Thymus (tissue), 11 donors: ENCODE measurements around the gene MTA3. TPM values are rescaled to one million over a fixed set of nuclear protein-coding genes. Genes with fewer than 3 reads are reported as not detected.

ENCODE experiments used
- DNase-seq, 9 donors: peaks; one replicate each; pipeline ENCODE4 v3.0.0-alpha.2; 2013; ENCODE audit warnings: low spot score in 9 of 9, low read depth in 6 of 9, missing footprints in 1 of 9
- H3K27ac ChIP-seq, 2 donors: one replicate each; pipeline ENCODE4 v1.5.1; 2013; ENCODE audit warnings: control low read depth in 1 of 2, low read depth in 1 of 2, low read length in 1 of 2, mild to moderate bottlenecking in 1 of 2, moderate library complexity in 1 of 2
- H3K27me3 ChIP-seq, 2 donors: one replicate each; pipeline ENCODE4 v1.5.1; 2013; ENCODE audit warnings: low read length in 1 of 2; ENCODE audit not compliant: control insufficient read depth in 2 of 2, insufficient read depth in 1 of 2
- H3K36me3 ChIP-seq, 2 donors: one replicate each; pipeline ENCODE4 v1.5.1; 2013; ENCODE audit warnings: low read length in 1 of 2, mild to moderate bottlenecking in 1 of 2, moderate library complexity in 1 of 2; ENCODE audit not compliant: control insufficient read depth in 2 of 2, insufficient read depth in 2 of 2
- H3K4me1 ChIP-seq, 2 donors: one replicate each; pipeline ENCODE4 v1.5.1; 2013; ENCODE audit warnings: low read length in 2 of 2; ENCODE audit not compliant: control insufficient read depth in 2 of 2, insufficient read depth in 2 of 2
- H3K4me3 ChIP-seq, 2 donors: one replicate each; pipeline ENCODE4 v1.5.1; 2013; ENCODE audit warnings: low read length in 2 of 2, control low read depth in 1 of 2, mild to moderate bottlenecking in 1 of 2
- H3K9me3 ChIP-seq, 2 donors: one replicate each; pipeline ENCODE4 v1.5.1; 2013; ENCODE audit warnings: low read length in 1 of 2, mild to moderate bottlenecking in 1 of 2; ENCODE audit not compliant: control insufficient read depth in 2 of 2, insufficient read depth in 1 of 2
- WGBS: extraction: QIAGEN DNeasy Blood & Tissue Kit; methylation state at CpG from one replicate; pipeline ENCODE4 v1.1.7; 2013; 5-methylcytosine and 5-hydroxymethylcytosine counted together
- polyA plus RNA-seq: library from polyadenylated mRNA; stranded (reverse); fragments of 200-250 nt; gene quantifications from one replicate; pipeline ENCODE4 v1.2.3, GENCODE V29; 2013
- total RNA-seq: library from RNA; stranded (reverse); fragments of 120-200 nt; gene quantifications from one replicate; pipeline ENCODE4 v1.2.4, GENCODE V29; 2013
- donor health status: healthy.

MTA3 gene
- total and polyA plus RNA-seq, 2 donors = 64.9 to 77.4 TPM

DNA sequence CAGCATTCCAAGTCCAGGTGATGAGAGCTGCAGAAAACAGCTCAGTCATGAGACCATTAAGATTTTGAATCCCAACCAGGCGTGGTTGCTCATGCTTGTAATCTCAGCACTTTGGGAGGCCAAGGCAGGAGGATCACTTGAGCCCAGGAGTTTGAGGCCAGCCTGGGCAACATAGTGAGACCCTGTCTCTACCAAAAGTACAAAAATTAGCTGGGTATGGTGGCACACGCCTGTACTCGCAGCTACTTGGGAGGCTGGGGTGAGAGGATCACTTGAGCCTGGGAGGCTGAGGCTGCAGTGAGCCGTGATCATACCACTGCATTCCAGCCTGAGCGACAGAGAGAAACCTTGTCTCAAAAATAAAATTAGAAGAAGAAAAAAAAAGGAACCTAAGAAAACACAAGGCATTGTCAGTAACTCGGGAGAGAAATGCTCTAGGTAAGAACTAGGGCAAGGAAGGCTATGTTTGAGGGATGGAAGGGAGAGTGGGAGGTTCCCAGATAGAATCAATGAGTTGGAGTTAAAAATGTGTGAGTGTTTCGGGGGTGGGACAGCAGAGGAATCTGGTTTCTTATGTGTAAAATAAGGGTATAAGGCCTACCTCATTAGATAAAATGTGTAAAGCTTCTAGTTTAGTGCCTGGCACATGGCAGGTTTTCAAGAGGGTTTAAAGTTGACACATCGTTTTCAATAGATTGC is 23.3 kb upstream of the MTA3 start:
- no peak overlapping the region for H3K27ac ChIP-seq
- no peak for DNase-seq
- no peaks in the 10 kb centered on the region for H3K9me3 ChIP-seq
- no peak overlapping the region for H3K4me3 ChIP-seq
- H3K4me1 ChIP-seq = peaks cover 9 to 15% of the 10 kb centered on the region in 2 donors
- no peaks in the 10 kb centered on the region for H3K27me3 ChIP-seq
- 96% methylated on average over 8 of the region's 8 CpGs for WGBS
- H3K36me3 ChIP-seq = no peaks in the 10 kb centered on the region

DNA sequence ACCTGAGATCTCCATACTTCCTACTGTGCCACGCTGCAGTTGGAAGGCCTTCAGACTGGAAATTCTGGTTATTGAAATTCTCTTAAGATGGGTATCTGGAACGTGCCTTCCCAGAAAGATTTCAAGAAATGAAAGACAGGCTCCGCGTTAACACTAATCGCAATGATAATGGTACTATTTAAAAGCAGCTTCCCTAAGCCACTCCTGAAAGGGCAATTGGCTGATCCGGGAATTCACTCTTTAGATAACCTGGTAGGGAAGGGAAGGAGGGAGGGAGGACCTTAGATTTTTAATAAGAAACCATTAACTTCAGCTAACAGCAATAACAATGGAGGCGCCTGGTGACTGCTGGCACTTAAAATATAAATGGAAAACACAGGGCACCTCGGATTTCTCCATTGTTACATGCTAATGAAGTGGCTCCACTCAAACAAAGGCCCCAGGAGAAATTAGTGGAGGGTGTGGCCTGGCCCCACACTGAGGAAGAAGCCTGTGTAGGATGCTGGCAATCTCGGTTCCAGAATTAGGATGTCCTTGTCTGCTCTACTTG is 22.5 kb upstream of the MTA3 start:
- Histone ChIP-seq H3K4me3 (no peak overlapping the region), H3K27me3 (no peaks in the 10 kb centered on the region), H3K9me3 (no peaks in the 10 kb centered on the region), H3K27ac (no peak overlapping the region), H3K36me3 (no peaks in the 10 kb centered on the region), H3K4me1 (peaks cover 9 to 15% of the 10 kb centered on the region in 2 donors)
- no peak for DNase-seq
- WGBS = 93% methylated on average over 9 of the region's 9 CpGs

DNA sequence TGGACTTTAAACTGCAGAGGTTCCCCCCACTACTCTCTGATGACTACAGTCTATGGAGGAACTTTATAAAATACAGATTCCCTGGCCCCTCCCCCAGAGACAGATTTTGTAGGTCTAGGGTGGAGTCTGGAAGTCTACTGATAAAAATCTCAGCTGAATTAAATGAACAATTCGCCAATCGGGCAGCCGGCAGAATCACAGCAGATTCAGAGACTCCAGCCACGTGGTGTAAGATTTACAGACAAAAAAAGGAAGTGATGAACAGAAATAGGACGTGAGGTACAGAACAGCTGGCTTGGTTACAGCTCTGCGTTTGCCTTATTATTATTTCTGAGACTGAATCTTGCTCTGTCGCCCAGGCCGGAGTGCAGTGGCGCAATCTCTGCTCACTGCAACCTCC is 21.4 kb upstream of the MTA3 start:
- Histone ChIP-seq H3K36me3 (no peaks in the 10 kb centered on the region), H3K27ac (no peak overlapping the region), H3K4me1 (peaks cover 9 to 25% of the 10 kb centered on the region in 2 donors), H3K4me3 (no peak overlapping the region), H3K9me3 (no peaks in the 10 kb centered on the region), H3K27me3 (no peaks in the 10 kb centered on the region)
- 29% methylated on average over 9 of the region's 9 CpGs for WGBS
- peak in 1 of 9 donors; percentile 46 for DNase-seq

DNA sequence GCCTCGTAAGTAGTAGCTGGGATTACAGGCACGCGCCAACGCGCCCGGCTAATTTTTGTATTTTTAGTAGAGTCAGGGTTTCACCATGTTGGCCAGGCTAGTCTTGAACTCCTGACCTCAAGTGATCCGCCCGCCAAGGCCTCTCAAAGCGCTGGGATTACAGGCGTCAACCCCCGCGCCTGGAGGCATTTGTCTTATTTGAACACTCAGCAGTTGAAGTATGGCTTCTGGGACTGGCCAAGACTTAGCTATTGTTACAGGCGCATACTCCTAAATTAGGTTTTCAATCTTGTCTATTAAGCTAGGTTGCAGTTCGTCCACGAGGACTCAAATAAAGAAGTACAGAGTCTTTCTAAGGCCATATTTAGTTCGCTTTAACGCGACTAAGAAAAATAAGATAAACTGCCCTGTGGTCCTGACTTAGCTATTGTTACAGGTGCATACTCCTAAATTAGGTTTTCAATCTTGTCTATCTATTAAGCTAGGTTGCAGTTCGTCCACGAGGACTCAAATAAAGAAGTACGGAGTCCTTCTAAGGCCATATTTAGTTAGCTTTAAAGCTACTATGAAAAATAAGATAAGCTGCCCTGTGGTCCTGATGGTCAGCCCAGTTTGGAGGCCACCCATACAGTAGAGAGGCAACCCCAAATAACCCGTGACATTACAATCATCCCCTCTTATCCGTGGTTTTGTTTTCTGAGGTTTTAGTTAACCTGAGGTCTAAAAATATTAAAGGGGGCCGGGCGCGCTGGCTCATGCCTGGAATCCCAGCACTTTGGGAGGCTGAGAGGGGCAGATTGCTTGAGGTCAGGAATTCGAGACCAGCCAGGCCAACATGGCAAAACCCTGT is 20.8 kb upstream of the MTA3 start:
- Histone ChIP-seq H3K4me3 (no peak overlapping the region), H3K4me1 (peaks cover 9 to 26% of the 10 kb centered on the region in 2 donors), H3K27ac (no peak overlapping the region), H3K9me3 (no peaks in the 10 kb centered on the region), H3K27me3 (no peaks in the 10 kb centered on the region), H3K36me3 (no peaks in the 10 kb centered on the region)
- 96% methylated on average over 27 of the region's 27 CpGs for WGBS
- DNase-seq = no peak

DNA sequence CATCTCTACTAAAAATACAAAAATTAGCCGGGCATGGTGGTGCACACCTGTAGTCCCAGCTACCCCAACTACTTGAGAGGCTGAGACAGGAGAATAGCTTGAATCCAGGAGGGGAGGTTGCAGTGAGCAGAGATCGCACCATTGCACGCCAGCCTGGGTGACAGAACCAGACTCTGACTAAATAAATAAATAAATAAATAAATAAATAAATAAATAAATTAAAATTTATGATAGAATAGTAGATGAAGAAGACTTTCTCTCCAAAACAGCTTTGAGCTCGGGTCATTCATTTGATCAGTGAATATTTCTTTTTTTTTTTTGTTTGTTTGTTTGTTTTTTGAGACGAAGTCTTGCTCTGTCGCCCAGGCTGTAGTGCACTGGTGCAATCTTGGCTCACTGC is 17.6 kb upstream of the MTA3 start:
- Histone ChIP-seq H3K36me3 (no peaks in the 10 kb centered on the region), H3K27ac (peak overlapping the region in 1 of 2 donors; percentile 17), H3K27me3 (no peaks in the 10 kb centered on the region), H3K4me3 (no peak overlapping the region), H3K4me1 (peaks cover 9 to 26% of the 10 kb centered on the region in 2 donors), H3K9me3 (no peaks in the 10 kb centered on the region)
- DNase-seq = no peak
- 98% methylated on average over 6 of the region's 6 CpGs for WGBS

DNA sequence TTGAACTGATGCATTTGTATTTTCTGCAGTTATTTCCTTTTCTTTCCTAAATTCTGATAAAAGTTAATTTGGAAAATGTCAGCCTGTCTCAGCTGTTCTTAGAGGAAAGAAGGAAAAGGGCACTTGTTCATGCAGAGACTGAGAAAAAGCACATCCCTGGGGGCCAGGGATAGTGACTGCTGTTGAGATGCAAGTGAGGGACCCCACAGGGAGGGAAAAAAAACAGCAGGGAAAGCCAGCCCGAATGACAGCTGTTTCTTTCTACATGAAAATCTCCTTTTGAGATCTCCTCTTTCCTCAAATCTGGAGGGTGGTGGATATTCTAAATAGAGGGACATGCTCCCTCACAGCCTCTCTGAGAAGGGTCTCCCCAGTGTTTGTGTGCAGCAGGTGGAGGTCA is 14.0 kb upstream of the MTA3 start:
- no peak overlapping the region for H3K4me3 ChIP-seq
- no peaks in the 10 kb centered on the region for H3K9me3 ChIP-seq
- H3K27ac ChIP-seq = no peak overlapping the region
- DNase-seq = no peak
- WGBS = 82% methylated on average over 1 of the region's 1 CpG
- H3K4me1 ChIP-seq = peaks cover 3 to 35% of the 10 kb centered on the region in 2 donors
- no peaks in the 10 kb centered on the region for H3K27me3 ChIP-seq
- H3K36me3 ChIP-seq = no peaks in the 10 kb centered on the region

DNA sequence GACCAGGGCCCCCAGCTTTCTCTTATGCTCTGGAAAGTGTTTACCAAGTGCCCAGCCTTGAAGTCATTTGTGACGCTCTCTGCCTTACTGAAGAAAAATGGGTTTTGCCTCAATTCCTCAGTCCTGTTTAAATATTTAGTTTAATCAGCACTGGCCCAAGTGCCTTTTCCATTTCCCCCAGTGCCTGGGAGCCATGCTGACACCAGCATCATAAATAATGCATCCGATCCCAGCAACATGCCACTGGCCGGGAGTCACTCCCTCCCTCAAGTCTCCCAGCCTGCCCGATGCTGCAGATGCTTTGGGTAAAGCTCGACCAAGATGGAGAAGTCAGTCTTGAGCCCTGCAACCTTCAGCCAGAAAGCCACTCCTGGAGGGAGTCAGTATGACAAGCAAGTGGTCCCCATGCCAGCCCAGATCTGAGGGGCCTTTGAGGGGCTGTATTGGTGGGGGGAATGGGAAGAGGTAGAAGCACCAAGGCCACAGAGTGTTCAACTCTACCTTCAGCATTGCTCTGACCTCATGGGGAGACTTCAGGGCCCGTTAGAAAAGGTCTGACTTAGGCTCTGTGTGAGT is 12.0 kb upstream of the MTA3 start:
- peaks cover 3 to 43% of the 10 kb centered on the region in 2 donors for H3K4me1 ChIP-seq
- WGBS = 92% methylated on average over 6 of the region's 6 CpGs
- no peak for DNase-seq

DNA sequence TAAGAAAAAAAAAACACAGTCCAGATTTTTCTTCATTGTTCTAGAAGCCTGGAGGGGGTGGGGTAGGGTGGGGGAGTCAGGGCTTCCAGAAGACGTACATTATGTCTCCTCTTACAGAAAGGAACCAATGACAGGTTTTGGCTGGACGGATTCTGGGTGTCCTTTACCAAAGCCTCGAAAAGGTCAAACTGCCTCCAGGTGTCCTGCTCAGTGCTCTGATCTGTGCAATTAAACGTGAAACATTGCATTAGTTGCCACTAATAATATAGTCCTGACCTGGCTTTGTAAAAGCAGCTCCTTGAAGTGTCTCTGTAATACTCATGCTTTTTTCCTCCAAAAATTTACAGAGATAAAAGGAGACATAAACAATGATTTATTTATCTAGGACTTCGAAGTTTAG is 11.1 kb upstream of the MTA3 start:
- no peak for DNase-seq
- 73% methylated on average over 5 of the region's 5 CpGs for WGBS
- no peaks in the 10 kb centered on the region for H3K9me3 ChIP-seq
- no peaks in the 10 kb centered on the region for H3K36me3 ChIP-seq
- no peak overlapping the region for H3K4me3 ChIP-seq
- peaks cover 8 to 46% of the 10 kb centered on the region in 2 donors for H3K4me1 ChIP-seq
- H3K27me3 ChIP-seq = no peaks in the 10 kb centered on the region
- H3K27ac ChIP-seq = peak overlapping the region in 1 of 2 donors; percentile 36

More for the DNA sequence above, 12.0 kb upstream of the MTA3 start:
- H3K27me3 ChIP-seq = no peaks in the 10 kb centered on the region
- no peak overlapping the region for H3K27ac ChIP-seq
- H3K4me3 ChIP-seq = no peak overlapping the region
- H3K36me3 ChIP-seq = no peaks in the 10 kb centered on the region
- no peaks in the 10 kb centered on the region for H3K9me3 ChIP-seq

DNA sequence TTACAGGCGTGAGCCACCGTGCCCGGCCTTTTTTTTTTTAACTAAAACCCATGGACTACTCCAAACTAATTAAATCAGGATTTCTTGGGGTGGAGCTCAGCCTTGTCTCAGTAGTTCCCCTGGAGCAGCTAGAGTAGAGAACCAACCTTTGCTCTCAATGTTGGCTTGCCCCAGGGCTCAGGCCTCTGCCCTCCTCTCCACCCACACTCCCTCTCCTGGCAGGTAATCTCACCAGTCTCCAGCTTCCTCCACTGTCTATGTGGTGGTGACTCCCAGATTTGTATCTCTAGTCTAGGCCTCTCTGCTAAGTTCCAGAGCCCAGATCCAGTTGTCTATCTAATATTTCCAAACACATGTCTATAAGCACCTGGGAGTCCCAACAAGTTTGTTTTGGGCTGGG is 9.6 kb upstream of the MTA3 start:
- Histone ChIP-seq H3K36me3 (no peaks in the 10 kb centered on the region), H3K27ac (no peak overlapping the region), H3K4me3 (no peak overlapping the region), H3K27me3 (no peaks in the 10 kb centered on the region), H3K4me1 (peaks cover 13 to 55% of the 10 kb centered on the region in 2 donors), H3K9me3 (peaks cover 0 to 5% of the 10 kb centered on the region in 2 donors)
- DNase-seq = no peak
- WGBS = over 99% methylated on average over 3 of the region's 3 CpGs
